MM.1S (cell line): ENCODE data around the gene RSPH10B.
"Not testable (repeated sequence)": the region's sequence is repeated elsewhere in the genome, so short reads cannot be mapped to it uniquely, and the experiment has no call there.

Experiments
- DNase-seq: peaks from one replicate; pipeline ENCODE4 v3.0.0-alpha.2; 2015
- H2AFZ ChIP-seq: fragments of 300-600 bp; sonication (generic); 2 replicates; pipeline ENCODE4 v1.6.0; 2016; ENCODE audit warnings: antibody characterized with exemption, low read length
- H3F3A ChIP-seq: fragments of 300-600 bp; sonication (generic); 2 replicates; pipeline ENCODE4 v1.6.1; 2016; ENCODE audit warnings: mild to moderate bottlenecking, antibody characterized with exemption, low read length, moderate library complexity, mixed read lengths; ENCODE audit not compliant: insufficient read depth
- H3K27ac ChIP-seq: fragments of 300-600 bp; sonication (generic); 2 replicates; pipeline ENCODE4 v1.5.1; 2016; ENCODE audit warnings: mild to moderate bottlenecking, low read length
- H3K27me3 ChIP-seq: fragments of 300-600 bp; sonication (generic); replicated peaks from 2 replicates; pipeline ENCODE4 v1.6.0; 2016; ENCODE audit warnings: low read length; ENCODE audit not compliant: insufficient read depth
- H3K36me3 ChIP-seq: fragments of 300-600 bp; sonication (generic); replicated peaks from 2 replicates; pipeline ENCODE4 v1.6.1; 2016; ENCODE audit warnings: mild to moderate bottlenecking, low read length, mixed read lengths; ENCODE audit not compliant: insufficient read depth
- H3K4me1 ChIP-seq: fragments of 300-600 bp; sonication (generic); 2 replicates; pipeline ENCODE4 v1.6.1; 2016; ENCODE audit warnings: low read length, mixed read lengths
- H3K4me2 ChIP-seq: fragments of 300-600 bp; sonication (generic); 2 replicates; pipeline ENCODE4 v1.6.0; 2016; ENCODE audit warnings: low read depth, low read length
- H3K4me3 ChIP-seq: fragments of 300-600 bp; sonication (generic); 2 replicates; pipeline ENCODE4 v1.5.1; 2016; ENCODE audit warnings: low read length, mixed read lengths
- H3K79me2 ChIP-seq: fragments of 300-600 bp; sonication (generic); 2 replicates; pipeline ENCODE4 v1.6.1; 2016; ENCODE audit warnings: mixed run types, low read length, mixed read lengths
- H3K9ac ChIP-seq: fragments of 300-600 bp; sonication (generic); 2 replicates; pipeline ENCODE4 v1.6.1; 2016; ENCODE audit warnings: low read length, mixed read lengths
- H3K9me2 ChIP-seq: fragments of 300-600 bp; sonication (generic); replicated peaks from 2 replicates; pipeline ENCODE4 v1.6.1; 2016; ENCODE audit warnings: mild to moderate bottlenecking, low read length, mixed read lengths; ENCODE audit not compliant: insufficient read depth
- H3K9me3 ChIP-seq: fragments of 300-600 bp; sonication (generic); replicated peaks from 2 replicates; pipeline ENCODE4 v1.6.1; 2016; ENCODE audit warnings: mild to moderate bottlenecking, low read length, mixed read lengths; ENCODE audit not compliant: insufficient read depth
- H4K20me1 ChIP-seq: fragments of 300-600 bp; sonication (generic); 2 replicates; pipeline ENCODE4 v1.6.1; 2016; ENCODE audit warnings: mild to moderate bottlenecking, low read length, moderate library complexity, mixed read lengths; ENCODE audit not compliant: insufficient read depth

RSPH10B gene

GRCh38 chr7:5931905-5932644 is 38.4 kb downstream of the RSPH10B start:
- not testable (repeated sequence) for DNase-seq, H3F3A ChIP-seq, H4K20me1 ChIP-seq, H3K79me2 ChIP-seq, H3K36me3 ChIP-seq, H3K4me3 ChIP-seq, H3K27me3 ChIP-seq, H3K27ac ChIP-seq, H2AFZ ChIP-seq, H3K4me2 ChIP-seq, H3K9ac ChIP-seq, H3K4me1 ChIP-seq, H3K9me2 ChIP-seq, H3K9me3 ChIP-seq

GRCh38 chr7:5931250-5931649 is 39.2 kb downstream of the RSPH10B start:
- not testable (repeated sequence) for H3K27me3 ChIP-seq, H3K79me2 ChIP-seq, H4K20me1 ChIP-seq, H3K9me2 ChIP-seq, H3K4me3 ChIP-seq, H3K4me1 ChIP-seq, H3K36me3 ChIP-seq, DNase-seq, H3K27ac ChIP-seq, H2AFZ ChIP-seq, H3K4me2 ChIP-seq, H3K9me3 ChIP-seq, H3F3A ChIP-seq, H3K9ac ChIP-seq

GRCh38 chr7:5930290-5930689 is 40.2 kb downstream of the RSPH10B start:
- H3K4me2 ChIP-seq, H3K9me3 ChIP-seq, H3K27ac ChIP-seq, H3K4me3 ChIP-seq, H3K4me1 ChIP-seq, H3K27me3 ChIP-seq, H3F3A ChIP-seq, H3K9ac ChIP-seq, H3K36me3 ChIP-seq, H3K79me2 ChIP-seq, H3K9me2 ChIP-seq, H2AFZ ChIP-seq, DNase-seq, H4K20me1 ChIP-seq: not testable (repeated sequence)

- not testable (repeated sequence) for H3K9me2 ChIP-seq, H3K27ac ChIP-seq, H3F3A ChIP-seq, H3K79me2 ChIP-seq, H4K20me1 ChIP-seq, H2AFZ ChIP-seq, H3K36me3 ChIP-seq, H3K4me1 ChIP-seq, DNase-seq, H3K9me3 ChIP-seq, H3K4me2 ChIP-seq, H3K27me3 ChIP-seq, H3K4me3 ChIP-seq, H3K9ac ChIP-seq
These were observed 44.1 kb downstream of the RSPH10B start for GRCh38 chr7:5926263-5926870.

GRCh38 chr7:5924630-5925029 is 45.9 kb downstream of the RSPH10B start:
- not testable (repeated sequence) for H3K9ac ChIP-seq, DNase-seq

GRCh38 chr7:5924180-5924579 is 46.3 kb downstream of the RSPH10B start:
- not testable (repeated sequence) for H3K9me3 ChIP-seq, H3K4me2 ChIP-seq, DNase-seq, H2AFZ ChIP-seq, H3K27me3 ChIP-seq, H3K9me2 ChIP-seq, H3K36me3 ChIP-seq, H3K4me3 ChIP-seq, H3K9ac ChIP-seq, H3K4me1 ChIP-seq, H3F3A ChIP-seq, H4K20me1 ChIP-seq, H3K79me2 ChIP-seq, H3K27ac ChIP-seq

More at GRCh38 chr7:5924630-5925029, 45.9 kb downstream of the RSPH10B start:
- not testable (repeated sequence) for H3F3A ChIP-seq, H3K27me3 ChIP-seq, H2AFZ ChIP-seq, H3K4me1 ChIP-seq, H3K4me3 ChIP-seq, H3K36me3 ChIP-seq, H3K9me2 ChIP-seq, H3K9me3 ChIP-seq, H3K79me2 ChIP-seq, H4K20me1 ChIP-seq, H3K4me2 ChIP-seq, H3K27ac ChIP-seq

GRCh38 chr7:5916529-5916928 is 54.0 kb downstream of the RSPH10B start:
- H3K9me2 ChIP-seq, H3K27ac ChIP-seq, H3K9me3 ChIP-seq, DNase-seq, H3K36me3 ChIP-seq, H4K20me1 ChIP-seq, H3K4me2 ChIP-seq, H3K9ac ChIP-seq, H3K4me1 ChIP-seq, H3K79me2 ChIP-seq, H3F3A ChIP-seq, H3K4me3 ChIP-seq, H3K27me3 ChIP-seq, H2AFZ ChIP-seq: not testable (repeated sequence)

GRCh38 chr7:5908835-5909234 is 61.7 kb downstream of the RSPH10B start:
- H3K27me3 ChIP-seq, H3K27ac ChIP-seq, H3K9me2 ChIP-seq, H3K79me2 ChIP-seq, H4K20me1 ChIP-seq, H3K36me3 ChIP-seq, H2AFZ ChIP-seq, H3K9ac ChIP-seq, H3K4me2 ChIP-seq, DNase-seq, H3F3A ChIP-seq, H3K9me3 ChIP-seq, H3K4me1 ChIP-seq, H3K4me3 ChIP-seq: not testable (repeated sequence)
